HepG2 (cell line): Measurements from ENCODE around the gene NPDC1. TPM values are rescaled to one million over a fixed set of nuclear protein-coding genes. Genes with fewer than 3 reads are reported as not detected.

Source experiments
- ATF1 ChIP-seq: IDR thresholded peaks from 2 replicates; pipeline ENCODE4 v1.6.1; 2016; ENCODE audit warnings: mild to moderate bottlenecking, control low read depth
- CBFB ChIP-seq: sonication (generic); formaldehyde crosslinking; IDR thresholded peaks from 2 replicates; pipeline ENCODE4 v1.4.0; 2020; ENCODE audit warnings: missing genetic modification reagents
- ZNF17 ChIP-seq: sonication (generic); formaldehyde crosslinking; IDR thresholded peaks from 2 replicates; pipeline ENCODE4 v1.5.0; 2020; ENCODE audit warnings: mild to moderate bottlenecking, missing genetic modification reagents
- ZNF318 ChIP-seq: sonication (generic); formaldehyde crosslinking; IDR thresholded peaks from 2 replicates; pipeline ENCODE4 v1.4.0; 2020; ENCODE audit warnings: mild to moderate bottlenecking, missing genetic modification reagents
- polyA plus RNA-seq, 8 experiments: library from polyadenylated mRNA; depleted of rRNA in 3 of 8; stranded (reverse) in 7 of 8; unstranded in 1 of 8; fragments of >200 nt; fragmentation: Illumina TruSeq in 4 of 8; extraction: Trizol in 4 of 8; gene quantifications; 2 replicates each; pipeline versions ENCODE4 v1.2.1 to v1.2.3, GENCODE V29; 2011 to 2016; ENCODE audit warnings: low read depth in 4 of 8, missing spikeins in 1 of 8, mixed read lengths in 1 of 8; ENCODE audit not compliant: insufficient read depth in 1 of 8
- total RNA-seq, 5 experiments: library from RNA; depleted of rRNA; stranded (reverse); fragments of >200 nt; fragmentation: Illumina TruSeq; extraction: Trizol; gene quantifications; 2 replicates each; pipeline ENCODE4 v1.2.3, GENCODE V29; 2016; ENCODE audit warnings: low read depth in 1 of 5
- TF ChIP-seq, protein P1 (sequence below), 2 experiments: fragments of 450-650 bp in 1 of 2; sonication (generic) in 1 of 2; formaldehyde crosslinking in 1 of 2; IDR thresholded peaks; 2 replicates each; pipeline versions ENCODE4 v1.6.1 to v1.8.0; 2016 to 2022; ENCODE audit warnings: antibody characterized with exemption in 1 of 2, mild to moderate bottlenecking in 1 of 2, missing genetic modification reagents in 1 of 2
- TF ChIP-seq, protein P2 (sequence below): sonication (generic); formaldehyde crosslinking; IDR thresholded peaks from 2 replicates; pipeline ENCODE4 v1.4.0; 2020; ENCODE audit warnings: missing genetic modification reagents, borderline replicate concordance

Gene NPDC1
- total and polyA plus RNA-seq, 2 of the 13 experiments (the other 11 are each of a cell fraction or from before 2014, with no cell fraction given) = 0.84 to 5.4 TPM

DNA sequence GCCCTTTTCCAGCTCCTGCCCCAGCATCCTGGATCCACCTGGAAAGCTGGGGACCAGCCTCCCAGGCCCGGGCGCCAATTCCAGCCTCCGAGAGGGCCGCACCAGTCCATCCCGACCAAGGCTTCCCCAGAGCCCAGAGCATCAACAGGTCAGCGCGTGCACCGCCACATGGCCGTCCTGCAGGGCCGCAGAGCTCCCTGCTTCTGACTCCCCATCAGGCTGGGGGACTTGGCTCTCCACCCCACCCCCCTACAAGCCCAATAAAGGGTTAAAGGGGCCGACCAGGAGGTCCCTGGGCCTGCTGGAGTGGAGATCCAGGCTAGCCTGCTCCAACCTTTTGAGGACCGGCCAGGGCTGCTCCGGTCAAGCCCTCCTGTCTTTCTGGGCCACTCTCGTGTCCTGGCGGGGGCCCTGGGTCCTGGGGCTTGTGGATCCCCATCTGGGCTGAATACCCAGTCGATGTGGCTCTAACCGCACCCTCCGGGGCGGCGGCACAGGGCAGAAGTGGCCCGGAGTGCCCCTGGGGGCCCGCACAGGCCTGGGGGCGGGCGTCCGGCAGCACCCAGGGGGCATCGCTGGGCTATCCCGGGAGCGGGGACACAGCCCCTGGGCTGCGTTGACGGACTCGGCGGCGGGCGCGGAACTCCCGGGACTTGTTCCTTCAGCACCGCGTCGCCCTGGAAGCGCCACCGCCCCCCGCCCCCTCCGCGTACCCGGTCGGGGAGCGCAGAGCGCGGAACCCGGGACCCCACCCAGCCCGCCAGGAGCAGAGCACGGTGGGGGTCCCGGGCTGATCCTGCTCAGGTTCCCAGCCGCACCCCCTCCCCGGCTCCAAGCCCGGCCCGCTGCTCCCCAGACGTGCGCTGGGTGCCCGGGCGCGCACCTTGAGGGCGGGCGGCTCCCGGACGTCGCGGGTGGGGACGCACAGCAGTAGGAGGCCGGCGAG lies 7.3 kb upstream of the NPDC1 start (continued):
- no peak for TF ChIP-seq ZNF17 (CRISPR knock-in tag)
- no peak for TF ChIP-seq CBFB
- TF ChIP-seq, protein P1, sequence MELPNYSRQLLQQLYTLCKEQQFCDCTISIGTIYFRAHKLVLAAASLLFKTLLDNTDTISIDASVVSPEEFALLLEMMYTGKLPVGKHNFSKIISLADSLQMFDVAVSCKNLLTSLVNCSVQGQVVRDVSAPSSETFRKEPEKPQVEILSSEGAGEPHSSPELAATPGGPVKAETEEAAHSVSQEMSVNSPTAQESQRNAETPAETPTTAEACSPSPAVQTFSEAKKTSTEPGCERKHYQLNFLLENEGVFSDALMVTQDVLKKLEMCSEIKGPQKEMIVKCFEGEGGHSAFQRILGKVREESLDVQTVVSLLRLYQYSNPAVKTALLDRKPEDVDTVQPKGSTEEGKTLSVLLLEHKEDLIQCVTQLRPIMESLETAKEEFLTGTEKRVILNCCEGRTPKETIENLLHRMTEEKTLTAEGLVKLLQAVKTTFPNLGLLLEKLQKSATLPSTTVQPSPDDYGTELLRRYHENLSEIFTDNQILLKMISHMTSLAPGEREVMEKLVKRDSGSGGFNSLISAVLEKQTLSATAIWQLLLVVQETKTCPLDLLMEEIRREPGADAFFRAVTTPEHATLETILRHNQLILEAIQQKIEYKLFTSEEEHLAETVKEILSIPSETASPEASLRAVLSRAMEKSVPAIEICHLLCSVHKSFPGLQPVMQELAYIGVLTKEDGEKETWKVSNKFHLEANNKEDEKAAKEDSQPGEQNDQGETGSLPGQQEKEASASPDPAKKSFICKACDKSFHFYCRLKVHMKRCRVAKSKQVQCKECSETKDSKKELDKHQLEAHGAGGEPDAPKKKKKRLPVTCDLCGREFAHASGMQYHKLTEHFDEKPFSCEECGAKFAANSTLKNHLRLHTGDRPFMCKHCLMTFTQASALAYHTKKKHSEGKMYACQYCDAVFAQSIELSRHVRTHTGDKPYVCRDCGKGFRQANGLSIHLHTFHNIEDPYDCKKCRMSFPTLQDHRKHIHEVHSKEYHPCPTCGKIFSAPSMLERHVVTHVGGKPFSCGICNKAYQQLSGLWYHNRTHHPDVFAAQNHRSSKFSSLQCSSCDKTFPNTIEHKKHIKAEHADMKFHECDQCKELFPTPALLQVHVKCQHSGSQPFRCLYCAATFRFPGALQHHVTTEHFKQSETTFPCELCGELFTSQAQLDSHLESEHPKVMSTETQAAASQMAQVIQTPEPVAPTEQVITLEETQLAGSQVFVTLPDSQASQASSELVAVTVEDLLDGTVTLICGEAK (IDR thresholded peaks at IDR 0.05) = no peak
- TF ChIP-seq, protein P1 (CRISPR knock-in tag; IDR thresholded peaks at IDR 0.05) = peak; percentile 33; the same call in 1 of the 2 replicates
- TF ChIP-seq, protein P2, sequence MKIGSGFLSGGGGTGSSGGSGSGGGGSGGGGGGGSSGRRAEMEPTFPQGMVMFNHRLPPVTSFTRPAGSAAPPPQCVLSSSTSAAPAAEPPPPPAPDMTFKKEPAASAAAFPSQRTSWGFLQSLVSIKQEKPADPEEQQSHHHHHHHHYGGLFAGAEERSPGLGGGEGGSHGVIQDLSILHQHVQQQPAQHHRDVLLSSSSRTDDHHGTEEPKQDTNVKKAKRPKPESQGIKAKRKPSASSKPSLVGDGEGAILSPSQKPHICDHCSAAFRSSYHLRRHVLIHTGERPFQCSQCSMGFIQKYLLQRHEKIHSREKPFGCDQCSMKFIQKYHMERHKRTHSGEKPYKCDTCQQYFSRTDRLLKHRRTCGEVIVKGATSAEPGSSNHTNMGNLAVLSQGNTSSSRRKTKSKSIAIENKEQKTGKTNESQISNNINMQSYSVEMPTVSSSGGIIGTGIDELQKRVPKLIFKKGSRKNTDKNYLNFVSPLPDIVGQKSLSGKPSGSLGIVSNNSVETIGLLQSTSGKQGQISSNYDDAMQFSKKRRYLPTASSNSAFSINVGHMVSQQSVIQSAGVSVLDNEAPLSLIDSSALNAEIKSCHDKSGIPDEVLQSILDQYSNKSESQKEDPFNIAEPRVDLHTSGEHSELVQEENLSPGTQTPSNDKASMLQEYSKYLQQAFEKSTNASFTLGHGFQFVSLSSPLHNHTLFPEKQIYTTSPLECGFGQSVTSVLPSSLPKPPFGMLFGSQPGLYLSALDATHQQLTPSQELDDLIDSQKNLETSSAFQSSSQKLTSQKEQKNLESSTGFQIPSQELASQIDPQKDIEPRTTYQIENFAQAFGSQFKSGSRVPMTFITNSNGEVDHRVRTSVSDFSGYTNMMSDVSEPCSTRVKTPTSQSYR (CRISPR knock-in tag) = 0 out of 2 replicates have a peak, but pooled peaks have one; percentile 21
- TF ChIP-seq ATF1 (CRISPR knock-in tag) = no peak
- no peak for TF ChIP-seq ZNF318
